Measurements from ENCODE around the gene CELSR3. TPM values are rescaled to one million over a fixed set of nuclear protein-coding genes. Genes with fewer than 3 reads are reported as not detected.
A peak's percentile ranks its signal among the peaks of the same experiment; 100 is the strongest.

Gene CELSR3
- total and polyA plus RNA-seq, 4 donors, result 0.16 to 0.37 (median 0.26) TPM

DNA sequence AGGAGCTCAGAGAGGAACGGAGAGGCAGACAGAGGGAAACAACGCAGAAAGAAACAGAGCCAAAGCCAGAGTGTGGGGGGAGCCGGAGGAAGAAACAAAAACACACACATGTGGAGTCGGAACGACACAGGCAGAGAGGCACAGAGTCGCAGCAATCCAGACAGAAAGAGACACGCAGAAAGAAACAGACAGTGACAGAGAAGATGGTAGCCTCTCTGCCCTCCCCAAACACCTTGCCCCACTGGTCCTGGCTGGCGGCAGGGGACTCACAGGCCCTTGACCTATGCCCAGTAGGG lies 21.3 kb upstream of the CELSR3 start:
- H3K4me1 ChIP-seq (ENCODE audit: control insufficient read depth in 4 of 4, insufficient read depth in 4 of 4, low read length in 3 of 4), result peaks cover 3 to 29% (median 24%) of the 10 kb centered on the region in 4 donors
- no peak for TF ChIP-seq JUND (IDR thresholded peaks at IDR 0.05)
- TF ChIP-seq HNF4A (conservative IDR thresholded peaks at IDR 0.05), result no peak
- TF ChIP-seq, protein P1, sequence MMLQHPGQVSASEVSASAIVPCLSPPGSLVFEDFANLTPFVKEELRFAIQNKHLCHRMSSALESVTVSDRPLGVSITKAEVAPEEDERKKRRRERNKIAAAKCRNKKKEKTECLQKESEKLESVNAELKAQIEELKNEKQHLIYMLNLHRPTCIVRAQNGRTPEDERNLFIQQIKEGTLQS (IDR thresholded peaks at IDR 0.05), result no peak
- no peak for TF ChIP-seq GABPA (IDR thresholded peaks at IDR 0.05 in 1 of 2, conservative IDR thresholded peaks at IDR 0.05 in 1 of 2)
- TF ChIP-seq TAF1 (conservative IDR thresholded peaks at IDR 0.05), result no peak
- TF ChIP-seq HNF4G (IDR thresholded peaks at IDR 0.05), result no peak
- TF ChIP-seq RAD21 (IDR thresholded peaks at IDR 0.05), result no peak
- TF ChIP-seq, protein P2, sequence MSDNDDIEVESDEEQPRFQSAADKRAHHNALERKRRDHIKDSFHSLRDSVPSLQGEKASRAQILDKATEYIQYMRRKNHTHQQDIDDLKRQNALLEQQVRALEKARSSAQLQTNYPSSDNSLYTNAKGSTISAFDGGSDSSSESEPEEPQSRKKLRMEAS (IDR thresholded peaks at IDR 0.05), result no peak
- no peak for TF ChIP-seq CTCF (IDR thresholded peaks at IDR 0.05; ENCODE audit: low read depth, low read length, missing input control)
- no peak for TF ChIP-seq SP1 (IDR thresholded peaks at IDR 0.05)
- TF ChIP-seq EGR1 (IDR thresholded peaks at IDR 0.05; ENCODE audit: low read depth in 2 of 2), result no peak
- no peak for TF ChIP-seq FOXA1 (IDR thresholded peaks at IDR 0.05)
- TF ChIP-seq FOXA2 (IDR thresholded peaks at IDR 0.05), result no peak
- no peak for TF ChIP-seq YY1 (IDR thresholded peaks at IDR 0.05)
- no peak overlapping the region for H3K9ac ChIP-seq (ENCODE audit: low read depth in 1 of 2, low read length in 2 of 2)
- peak overlapping the region in 1 of 3 donors; percentile 78 for H3K4me3 ChIP-seq (ENCODE audit: low read depth in 1 of 3, low read length in 3 of 3)
- H3K36me3 ChIP-seq (ENCODE audit: control insufficient read depth in 4 of 4, insufficient read depth in 3 of 4, low read depth in 1 of 4, low read length in 3 of 4), result peaks cover 11 to 47% (median 16%) of the 10 kb centered on the region in 4 donors
- peak overlapping the region; percentile 17 to 26 for H3K27ac ChIP-seq (ENCODE audit: low read depth in 1 of 2, low read length in 2 of 2)
- 71% methylated on average over 8 of the region's 8 CpGs for WGBS
- H3K9me3 ChIP-seq (ENCODE audit: control insufficient read depth in 4 of 4, low read length in 3 of 4), result no peaks in the 10 kb centered on the region
- DNase-seq (ENCODE audit: low spot score), result no peak
- no peaks in the 10 kb centered on the region for H3K27me3 ChIP-seq (ENCODE audit: control insufficient read depth in 4 of 4, insufficient read depth in 4 of 4, low read length in 3 of 4)

DNA sequence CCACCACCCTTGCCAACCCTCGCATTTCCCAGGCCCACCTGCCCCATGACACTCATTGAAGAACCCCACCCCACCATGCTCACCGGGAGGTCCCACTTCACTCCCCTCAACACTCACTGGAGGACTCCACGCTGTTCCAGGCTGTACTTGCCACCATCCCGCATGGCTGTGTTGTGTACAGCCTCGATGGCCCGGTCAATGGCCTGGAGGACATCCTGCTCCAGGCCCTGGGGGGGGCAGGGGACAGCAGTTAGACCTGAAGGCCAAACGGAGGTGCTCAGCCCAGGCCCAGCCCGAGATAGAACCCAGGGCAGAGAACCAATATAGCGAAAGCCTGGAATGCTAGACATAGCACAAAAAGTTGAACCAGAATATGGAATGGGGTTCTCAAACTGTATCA lies 20.1 kb upstream of the CELSR3 start:
- Histone ChIP-seq H3K27ac (ENCODE audit: low read depth in 1 of 2, low read length in 2 of 2) (no peak overlapping the region), H3K9ac (ENCODE audit: low read depth in 1 of 2, low read length in 2 of 2) (no peak overlapping the region), H3K36me3 (ENCODE audit: control insufficient read depth in 4 of 4, insufficient read depth in 3 of 4, low read depth in 1 of 4, low read length in 3 of 4) (peaks cover 12 to 46% (median 16%) of the 10 kb centered on the region in 4 donors), H3K9me3 (ENCODE audit: control insufficient read depth in 4 of 4, low read length in 3 of 4) (no peaks in the 10 kb centered on the region), H3K4me3 (ENCODE audit: low read depth in 1 of 3, low read length in 3 of 3) (no peak overlapping the region), H3K4me1 (ENCODE audit: control insufficient read depth in 4 of 4, insufficient read depth in 4 of 4, low read length in 3 of 4) (peaks cover 3 to 29% (median 24%) of the 10 kb centered on the region in 4 donors), H3K27me3 (ENCODE audit: control insufficient read depth in 4 of 4, insufficient read depth in 4 of 4, low read length in 3 of 4) (no peaks in the 10 kb centered on the region)
- DNase-seq (ENCODE audit: low spot score), result no peak
- TF ChIP-seq CTCF (IDR thresholded peaks at IDR 0.05; ENCODE audit: low read depth, low read length, missing input control), result no peak
- peak in 1 of 2 donors; percentile 72 for TF ChIP-seq RXRA (IDR thresholded peaks at IDR 0.05)
- 72% methylated on average over 9 of the region's 9 CpGs for WGBS
